Transverse colon (tissue), 4 donors: ENCODE data around the gene ARMC2. TPM values are rescaled to one million over a fixed set of nuclear protein-coding genes. Genes with fewer than 3 reads are reported as not detected.
"Not testable (repeated sequence)": the region's sequence is repeated elsewhere in the genome, so short reads cannot be mapped to it uniquely, and the experiment has no call there.

ENCODE experiments used
- DNase-seq: peaks from one replicate; pipeline ENCODE4 v3.0.0-alpha.2; 2019
- H3K27ac ChIP-seq, 4 donors: fragments of 200-600 bp; sonication (generic); 2 replicates each; pipeline ENCODE4 v1.5.1; 2016 to 2018; ENCODE audit warnings: inconsistent platforms in 4 of 4
- H3K27me3 ChIP-seq: fragments of 200-600 bp; sonication (generic); 2 replicates; pipeline ENCODE4 v1.5.1; 2017; ENCODE audit warnings: inconsistent platforms
- H3K36me3 ChIP-seq, 4 donors: fragments of 200-600 bp; sonication (generic); 2 replicates each; pipeline ENCODE4 v1.5.1; 2017 to 2019; ENCODE audit warnings: inconsistent platforms in 4 of 4
- H3K4me1 ChIP-seq, 4 donors: fragments of 200-600 bp; sonication (generic); 2 replicates each; pipeline ENCODE4 v1.5.1; 2017 to 2020; ENCODE audit warnings: inconsistent platforms in 4 of 4
- H3K4me3 ChIP-seq, 4 donors: fragments of 200-600 bp; sonication (generic); 1 replicate in 1 of 4; 2 replicates in 3 of 4; pipeline versions ENCODE4 v1.5.1 to v1.6.1; 2017 to 2019; ENCODE audit warnings: inconsistent platforms in 4 of 4
- H3K9me3 ChIP-seq, 2 donors: fragments of 200-600 bp; sonication (generic); 2 replicates each; pipeline ENCODE4 v1.5.1; 2017 to 2019; ENCODE audit warnings: inconsistent platforms in 2 of 2
- EP300 ChIP-seq: sonication (generic); formaldehyde crosslinking; IDR thresholded peaks from one replicate; pipeline ENCODE4 v1.6.1; 2017; ENCODE audit warnings: antibody characterized with exemption, low read depth
- POLR2A ChIP-seq: fragments of 450-650 bp; IDR thresholded peaks from one replicate; pipeline ENCODE4 v1.6.1; 2016; ENCODE audit warnings: antibody characterized with exemption, mild to moderate bottlenecking, moderate library complexity
- POLR2AphosphoS5 ChIP-seq, 3 donors: sonication (generic); formaldehyde crosslinking; IDR thresholded peaks; one replicate each; pipeline ENCODE4 v1.6.1; 2016; ENCODE audit warnings: antibody characterized with exemption in 3 of 3
- WGBS, 2 donors: methylation state at CpG; one replicate each; pipeline ENCODE4 v1.1.5; 2018; ENCODE audit warnings: low coverage in 1 of 2; 5-methylcytosine and 5-hydroxymethylcytosine counted together
- in situ Hi-C, 4 donors: fragments of 200-750 bp; cut with MboI; loops; one replicate each; pipeline versions ENCODE4 v1.15.0 to v1.15.1; 2017; ENCODE audit warnings: low sequenced_read_pairs in 3 of 4, low pct_ligation_motif_present in 1 of 4, low pct_unique_long_range_greater_than_20kb in 1 of 4
- intact Hi-C: fragments of 100-400 bp; cut with DNase I; formaldehyde crosslinking; loops from one replicate; pipeline ENCODE4 v1.15.1; 2023; ENCODE audit warnings: low total_unique reads
- total RNA-seq, 4 donors: library from RNA; depleted of rRNA; stranded (reverse); fragments of >200 nt; gene quantifications; one replicate each; pipeline ENCODE4 v1.1.0, GENCODE V29; 2016
- TF ChIP-seq, protein P1 (sequence below), 5 experiments: fragments of 200-600 bp in 3 of 5; fragments of 450-650 bp in 2 of 5; sonication (generic) in 3 of 5; IDR thresholded peaks; 1 replicate in 2 of 5; 2 replicates in 3 of 5; pipeline ENCODE4 v1.5.1; 2016 to 2017; ENCODE audit warnings: antibody characterized with exemption in 5 of 5, inconsistent platforms in 3 of 5, mild to moderate bottlenecking in 2 of 5, moderate library complexity in 1 of 5

ARMC2 gene
- total RNA-seq, 4 donors from 2014 or later, result 2.0 to 7.5 (median 3.0) TPM

DNA sequence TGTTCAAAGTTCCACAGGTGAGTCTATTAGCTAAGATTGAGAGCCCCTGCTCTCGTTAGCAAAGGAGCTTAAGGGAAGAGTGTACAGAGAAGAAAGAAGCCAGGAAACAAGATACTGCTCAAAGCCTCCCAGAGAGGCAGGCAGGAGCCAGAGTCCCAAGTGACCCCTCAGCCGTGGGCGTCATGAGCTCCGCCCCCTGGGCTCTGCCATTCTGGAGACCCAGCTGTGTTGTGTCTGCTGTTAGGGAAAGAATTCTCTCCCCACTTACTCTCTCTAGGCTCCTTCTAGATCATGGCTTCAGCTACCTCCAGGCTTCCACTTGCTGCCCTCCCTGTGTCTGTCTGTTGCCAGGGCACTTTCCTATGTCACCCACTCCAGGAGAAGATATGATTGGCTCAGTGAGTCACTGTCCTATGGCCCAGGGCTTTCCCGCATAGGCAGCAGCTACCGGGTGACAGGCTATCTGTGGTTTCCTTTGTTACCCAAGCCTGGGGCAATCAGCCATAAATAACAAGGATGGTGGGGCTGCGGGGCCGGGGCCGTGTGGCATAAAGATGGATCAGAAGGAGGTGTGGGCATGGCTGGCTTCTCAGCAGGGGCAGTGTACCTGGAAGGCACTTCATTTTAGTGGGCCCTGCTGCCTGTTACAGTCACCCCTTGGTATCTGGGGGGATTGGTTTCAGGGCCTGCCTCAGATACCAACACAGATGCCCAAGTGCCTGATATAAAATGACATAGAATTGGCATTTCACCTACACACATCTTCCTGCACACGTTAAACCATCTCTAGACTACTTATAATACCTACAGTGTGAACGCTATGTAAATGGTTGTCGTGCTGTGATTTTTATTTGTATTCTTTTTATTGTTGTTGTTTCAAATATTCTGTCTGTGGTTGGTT lies 118.9 kb downstream of the ARMC2 start:
- Histone ChIP-seq H3K4me1 (peaks cover 0 to 9% (median 3%) of the 10 kb centered on the region in 4 donors), H3K27ac (no peak overlapping the region), H3K36me3 (no peaks in the 10 kb centered on the region), H3K4me3 (no peak overlapping the region), H3K27me3 (no peaks in the 10 kb centered on the region), H3K9me3 (no peaks in the 10 kb centered on the region)
- in situ Hi-C loops (no loop called here), intact Hi-C loops (no loop called here)
- no peak for DNase-seq
- 68 to 72% methylated on average over 4 to 12 of the region's 12 CpGs for WGBS, 2 donors
- TF ChIP-seq POLR2A, result no peak
- TF ChIP-seq POLR2AphosphoS5 (IDR thresholded peaks at IDR 0.05), result no peak
- TF ChIP-seq, protein P1, sequence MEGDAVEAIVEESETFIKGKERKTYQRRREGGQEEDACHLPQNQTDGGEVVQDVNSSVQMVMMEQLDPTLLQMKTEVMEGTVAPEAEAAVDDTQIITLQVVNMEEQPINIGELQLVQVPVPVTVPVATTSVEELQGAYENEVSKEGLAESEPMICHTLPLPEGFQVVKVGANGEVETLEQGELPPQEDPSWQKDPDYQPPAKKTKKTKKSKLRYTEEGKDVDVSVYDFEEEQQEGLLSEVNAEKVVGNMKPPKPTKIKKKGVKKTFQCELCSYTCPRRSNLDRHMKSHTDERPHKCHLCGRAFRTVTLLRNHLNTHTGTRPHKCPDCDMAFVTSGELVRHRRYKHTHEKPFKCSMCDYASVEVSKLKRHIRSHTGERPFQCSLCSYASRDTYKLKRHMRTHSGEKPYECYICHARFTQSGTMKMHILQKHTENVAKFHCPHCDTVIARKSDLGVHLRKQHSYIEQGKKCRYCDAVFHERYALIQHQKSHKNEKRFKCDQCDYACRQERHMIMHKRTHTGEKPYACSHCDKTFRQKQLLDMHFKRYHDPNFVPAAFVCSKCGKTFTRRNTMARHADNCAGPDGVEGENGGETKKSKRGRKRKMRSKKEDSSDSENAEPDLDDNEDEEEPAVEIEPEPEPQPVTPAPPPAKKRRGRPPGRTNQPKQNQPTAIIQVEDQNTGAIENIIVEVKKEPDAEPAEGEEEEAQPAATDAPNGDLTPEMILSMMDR (IDR thresholded peaks at IDR 0.05), result no peak
- TF ChIP-seq EP300, result no peak

DNA sequence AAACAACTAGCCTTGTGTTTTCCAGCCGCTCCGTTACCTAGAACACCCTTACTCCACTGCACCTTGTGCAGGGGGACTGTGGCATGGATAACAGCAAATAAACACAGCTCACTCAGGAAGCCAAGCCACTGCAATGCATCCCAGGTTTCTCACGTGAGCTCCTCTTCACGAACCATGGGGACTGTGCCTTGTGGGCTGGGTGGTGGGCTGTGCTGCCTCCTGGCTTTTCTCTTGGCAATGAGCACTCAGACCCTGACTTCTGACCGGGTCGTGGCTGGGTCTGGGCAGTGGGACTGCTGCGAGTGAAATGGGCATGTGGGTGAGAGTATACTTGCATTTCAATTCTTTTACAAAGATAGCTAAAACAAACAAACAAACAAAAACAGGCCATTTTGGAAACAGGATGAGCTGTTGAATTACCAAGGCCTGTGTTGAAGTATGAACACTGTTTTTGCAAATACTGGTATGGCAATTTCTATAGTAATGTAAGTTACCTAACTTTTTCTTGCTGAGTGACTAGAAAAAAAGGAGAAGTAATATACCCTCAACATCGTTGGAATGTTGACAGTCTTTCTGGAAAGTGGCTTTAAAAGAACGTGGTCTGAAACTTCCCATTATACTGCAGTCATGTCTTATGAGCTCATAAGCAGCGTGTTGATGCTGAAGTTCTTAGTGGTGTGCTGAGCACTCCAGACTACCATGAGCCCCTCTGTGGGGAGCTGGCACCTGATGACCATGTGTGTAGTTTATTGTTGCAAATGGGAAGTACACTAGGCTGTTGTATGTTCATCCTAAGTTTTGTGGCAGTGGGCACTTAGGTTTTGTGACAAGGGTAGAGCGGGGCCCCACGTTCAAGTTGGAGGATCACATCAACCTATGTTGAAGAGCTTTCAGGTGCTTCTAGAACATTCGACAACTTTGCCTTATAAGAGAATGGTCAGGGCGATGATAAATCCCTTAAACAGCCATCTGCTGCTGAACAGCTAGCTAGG lies 120.4 kb downstream of the ARMC2 start:
- DNase-seq, result no peak
- H3K4me3 ChIP-seq, result no peak overlapping the region
- 85 to 88% methylated on average over 9 to 14 of the region's 14 CpGs for WGBS, 2 donors
- intact Hi-C loops, result no loop called here
- H3K9me3 ChIP-seq, result no peaks in the 10 kb centered on the region
- no peaks in the 10 kb centered on the region for H3K36me3 ChIP-seq
- no peaks in the 10 kb centered on the region for H3K27me3 ChIP-seq
- in situ Hi-C loops, result no loop called here
- TF ChIP-seq EP300, result no peak
- TF ChIP-seq, protein P1 (IDR thresholded peaks at IDR 0.05), result no peak
- H3K27ac ChIP-seq, result no peak overlapping the region
- peaks cover 0 to 11% (median 3%) of the 10 kb centered on the region in 4 donors for H3K4me1 ChIP-seq

DNA sequence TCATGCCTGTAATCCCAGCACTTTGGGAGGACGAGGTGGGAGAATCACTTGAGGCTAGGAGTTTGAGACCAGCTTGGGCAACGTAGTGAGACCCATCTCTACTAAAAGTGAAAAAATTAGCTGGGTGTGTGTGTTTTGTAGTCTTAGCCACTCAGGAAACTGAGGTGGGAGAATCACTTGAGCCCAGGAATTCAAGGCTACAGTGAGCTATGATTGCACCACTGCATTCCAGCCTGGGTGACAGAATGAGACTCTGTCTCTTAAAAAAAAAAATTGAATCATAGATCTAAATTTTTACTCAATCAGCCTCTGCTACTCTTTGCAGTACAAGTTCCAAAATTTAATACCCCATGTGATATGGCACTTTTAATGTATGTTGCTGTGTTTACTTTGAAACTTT lies 121.6 kb downstream of the ARMC2 start:
- WGBS, 2 donors, result 79 to 93% methylated on average over 2 of the region's 2 CpGs
- in situ Hi-C loops (no loop called here), intact Hi-C loops (no loop called here)
- DNase-seq, result no peak
- no peak overlapping the region for H3K4me3 ChIP-seq
- no peaks in the 10 kb centered on the region for H3K9me3 ChIP-seq
- H3K4me1 ChIP-seq, result peaks cover 0 to 11% (median 3%) of the 10 kb centered on the region in 4 donors
- TF ChIP-seq EP300 (no peak), POLR2A (no peak), POLR2AphosphoS5 (IDR thresholded peaks at IDR 0.05) (no peak)
- TF ChIP-seq, protein P1 (IDR thresholded peaks at IDR 0.05), result no peak
- no peaks in the 10 kb centered on the region for H3K27me3 ChIP-seq
- no peak overlapping the region for H3K27ac ChIP-seq
- no peaks in the 10 kb centered on the region for H3K36me3 ChIP-seq

DNA sequence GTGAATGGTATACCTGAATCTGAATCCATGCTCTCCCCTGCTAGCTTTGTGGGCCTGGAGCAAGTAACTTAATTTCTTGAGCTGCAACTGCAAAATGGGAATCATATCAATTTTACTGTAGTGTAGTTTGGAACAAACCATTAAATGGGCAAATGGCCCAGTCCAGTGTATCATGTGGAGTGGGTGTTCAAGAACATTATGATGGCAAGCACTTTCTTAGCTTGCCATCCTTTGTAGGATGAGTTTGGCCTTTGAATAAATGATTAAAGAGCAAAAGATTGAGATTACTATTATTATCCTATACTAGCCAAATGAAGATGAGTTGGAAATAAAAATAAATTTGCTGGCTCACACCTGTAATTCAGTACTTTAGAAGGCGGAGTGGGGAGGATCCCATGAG lies 126.0 kb downstream of the ARMC2 start:
- in situ Hi-C loops, result no loop called here
- Histone ChIP-seq H3K36me3 (no peaks in the 10 kb centered on the region), H3K4me3 (no peak overlapping the region), H3K27me3 (no peaks in the 10 kb centered on the region), H3K27ac (no peak overlapping the region), H3K4me1 (peaks cover 0 to 11% (median 3%) of the 10 kb centered on the region in 4 donors), H3K9me3 (peaks cover 3 to 4% of the 10 kb centered on the region in 2 donors)
- 93 to 100% methylated on average over 1 of the region's 1 CpG for WGBS, 2 donors
- no peak for DNase-seq
- intact Hi-C loops, result no loop called here
- TF ChIP-seq POLR2AphosphoS5 (IDR thresholded peaks at IDR 0.05), result no peak
- TF ChIP-seq EP300, result no peak

DNA sequence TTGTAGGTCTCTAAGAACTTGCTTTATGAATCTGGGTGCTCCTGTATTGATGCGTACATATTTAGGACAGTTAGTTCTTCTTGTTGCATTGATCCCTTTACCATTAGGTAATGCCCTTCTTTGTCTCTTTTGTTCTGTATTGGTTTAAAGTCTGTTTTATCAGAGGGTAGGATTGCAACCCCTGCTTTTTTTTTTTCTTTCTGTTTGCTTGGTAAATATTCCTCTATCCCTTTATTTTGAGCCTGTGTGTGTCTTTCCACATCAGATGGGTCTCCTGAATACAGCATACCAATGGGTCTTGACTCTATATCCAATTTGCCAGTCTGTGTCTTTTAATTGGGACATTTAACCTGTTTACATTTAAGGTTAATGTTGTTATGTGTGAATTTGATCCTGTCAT lies 130.4 kb downstream of the ARMC2 start:
- H3K9me3 ChIP-seq, H3K4me3 ChIP-seq, H3K36me3 ChIP-seq, H3K27me3 ChIP-seq, in situ Hi-C loops, DNase-seq, H3K27ac ChIP-seq, intact Hi-C loops, H3K4me1 ChIP-seq: not testable (repeated sequence)
- WGBS, 2 donors, result 100% methylated on average over 1 of the region's 1 CpG; no CpG with 5 or more reads in 1 of the 2 donors
